Fibroblast of lung (primary cell): ENCODE measurements around the gene USP36.

Experiments
- EZH2 ChIP-seq: IDR thresholded peaks from 2 replicates; pipeline ENCODE4 v1.5.1; 2012; ENCODE audit warnings: low read length, control low read depth, mild to moderate bottlenecking; ENCODE audit errors: missing control alignments
- TF ChIP-seq, protein P1 (sequence below), 2 donors: IDR thresholded peaks in 1 of 2; conservative IDR thresholded peaks in 1 of 2; 1 replicate in 1 of 2; 2 replicates in 1 of 2; pipeline ENCODE4 v1.5.1; 2011 to 2012; ENCODE audit warnings: low read length in 2 of 2, control low read depth in 1 of 2, inconsistent platforms in 1 of 2, low read depth in 1 of 2, mild to moderate bottlenecking in 1 of 2

DNA sequence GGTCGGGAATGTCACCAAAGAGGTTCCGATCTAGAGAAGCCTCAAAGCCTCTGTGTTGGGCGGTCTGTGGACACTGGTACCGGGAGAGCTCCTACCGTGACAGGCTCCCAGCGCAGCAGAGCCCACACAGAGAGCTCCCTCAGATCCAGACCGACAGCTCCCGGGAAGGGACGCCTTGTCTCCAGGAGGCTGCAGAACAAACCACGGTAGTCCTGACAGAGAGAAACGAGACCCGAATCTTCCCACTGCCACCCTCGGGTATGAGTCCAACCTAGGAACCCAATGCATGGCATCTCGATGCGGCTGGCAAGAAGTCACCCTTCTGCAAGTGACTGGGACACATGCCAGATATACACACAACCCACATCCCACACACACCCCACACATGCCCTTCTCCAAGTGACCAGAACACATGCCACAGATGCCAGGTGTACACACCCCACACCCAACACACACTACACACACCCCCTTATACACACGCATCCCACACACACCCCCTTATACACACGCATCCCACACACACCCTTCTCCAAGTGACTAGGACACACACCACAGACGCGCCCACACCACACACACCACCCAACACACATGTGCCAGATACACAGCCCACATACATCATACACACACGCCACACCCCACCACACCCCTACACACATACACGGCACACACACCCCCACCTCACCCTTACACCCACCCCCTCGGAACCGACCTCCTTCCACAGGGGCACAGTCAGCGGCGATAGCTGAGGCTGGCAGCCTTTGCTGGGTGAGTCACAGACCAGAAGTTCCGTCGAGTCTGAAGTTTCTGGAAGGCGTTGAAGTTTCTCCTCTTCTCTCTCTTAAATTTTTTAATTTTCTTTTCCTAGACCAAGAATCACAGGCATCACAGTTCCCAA lies 42.7 kb downstream of the USP36 start:
- TF ChIP-seq, protein P1, sequence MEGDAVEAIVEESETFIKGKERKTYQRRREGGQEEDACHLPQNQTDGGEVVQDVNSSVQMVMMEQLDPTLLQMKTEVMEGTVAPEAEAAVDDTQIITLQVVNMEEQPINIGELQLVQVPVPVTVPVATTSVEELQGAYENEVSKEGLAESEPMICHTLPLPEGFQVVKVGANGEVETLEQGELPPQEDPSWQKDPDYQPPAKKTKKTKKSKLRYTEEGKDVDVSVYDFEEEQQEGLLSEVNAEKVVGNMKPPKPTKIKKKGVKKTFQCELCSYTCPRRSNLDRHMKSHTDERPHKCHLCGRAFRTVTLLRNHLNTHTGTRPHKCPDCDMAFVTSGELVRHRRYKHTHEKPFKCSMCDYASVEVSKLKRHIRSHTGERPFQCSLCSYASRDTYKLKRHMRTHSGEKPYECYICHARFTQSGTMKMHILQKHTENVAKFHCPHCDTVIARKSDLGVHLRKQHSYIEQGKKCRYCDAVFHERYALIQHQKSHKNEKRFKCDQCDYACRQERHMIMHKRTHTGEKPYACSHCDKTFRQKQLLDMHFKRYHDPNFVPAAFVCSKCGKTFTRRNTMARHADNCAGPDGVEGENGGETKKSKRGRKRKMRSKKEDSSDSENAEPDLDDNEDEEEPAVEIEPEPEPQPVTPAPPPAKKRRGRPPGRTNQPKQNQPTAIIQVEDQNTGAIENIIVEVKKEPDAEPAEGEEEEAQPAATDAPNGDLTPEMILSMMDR (conservative IDR thresholded peaks at IDR 0.05 in 1 of 2, IDR thresholded peaks at IDR 0.05 in 1 of 2; ENCODE audit: low read depth in 1 of 2, low read length in 2 of 2) = no peak
- no peak for TF ChIP-seq EZH2
